ENCODE measurements around the gene KIF1A. TPM values are rescaled to one million over a fixed set of nuclear protein-coding genes. Genes with fewer than 3 reads are reported as not detected.

Gene KIF1A
- total and polyA plus RNA-seq, 2 of the 13 experiments (the other 11 are each of a cell fraction or from before 2014, with no cell fraction given) = 0.01 TPM; not detected in 1

DNA sequence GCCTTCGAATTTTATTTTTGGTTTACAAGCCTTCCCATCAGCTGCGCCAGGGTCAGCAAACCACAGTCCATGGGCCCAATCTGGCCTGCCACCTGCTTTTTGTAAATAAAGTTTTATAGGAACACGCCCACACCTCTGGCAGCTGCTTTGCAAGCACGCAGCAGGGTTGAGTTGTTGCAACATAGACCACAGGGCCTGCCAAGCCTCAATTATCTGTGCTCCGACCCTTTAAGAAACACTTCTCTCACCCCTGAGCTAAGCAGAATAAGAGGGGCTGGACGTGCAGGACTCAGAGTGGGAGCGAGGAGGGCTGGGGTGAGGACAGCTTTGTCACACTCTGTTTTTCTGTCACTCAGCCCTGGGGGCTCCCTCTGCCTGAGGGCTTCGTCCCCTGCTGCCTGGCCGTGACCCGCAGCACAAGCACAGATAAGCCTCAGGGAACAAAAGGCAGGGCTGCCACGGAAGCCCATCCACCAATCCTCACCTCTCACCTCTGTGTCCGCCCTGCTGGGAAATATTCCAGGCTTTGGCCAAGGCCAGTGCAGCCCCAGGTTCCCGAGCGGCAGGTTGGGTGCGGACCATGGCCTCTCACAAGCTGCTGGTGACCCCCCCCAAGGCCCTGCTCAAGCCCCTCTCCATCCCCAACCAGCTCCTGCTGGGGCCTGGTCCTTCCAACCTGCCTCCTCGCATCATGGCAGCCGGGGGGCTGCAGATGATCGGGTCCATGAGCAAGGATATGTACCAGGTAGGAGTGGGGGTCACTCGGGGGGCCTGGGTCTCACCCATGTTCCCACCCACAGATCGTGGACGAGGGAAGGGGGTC is 48.5 kb upstream of the KIF1A start, which contains the start of gene AGXT (continued):
- TF ChIP-seq, protein P1, sequence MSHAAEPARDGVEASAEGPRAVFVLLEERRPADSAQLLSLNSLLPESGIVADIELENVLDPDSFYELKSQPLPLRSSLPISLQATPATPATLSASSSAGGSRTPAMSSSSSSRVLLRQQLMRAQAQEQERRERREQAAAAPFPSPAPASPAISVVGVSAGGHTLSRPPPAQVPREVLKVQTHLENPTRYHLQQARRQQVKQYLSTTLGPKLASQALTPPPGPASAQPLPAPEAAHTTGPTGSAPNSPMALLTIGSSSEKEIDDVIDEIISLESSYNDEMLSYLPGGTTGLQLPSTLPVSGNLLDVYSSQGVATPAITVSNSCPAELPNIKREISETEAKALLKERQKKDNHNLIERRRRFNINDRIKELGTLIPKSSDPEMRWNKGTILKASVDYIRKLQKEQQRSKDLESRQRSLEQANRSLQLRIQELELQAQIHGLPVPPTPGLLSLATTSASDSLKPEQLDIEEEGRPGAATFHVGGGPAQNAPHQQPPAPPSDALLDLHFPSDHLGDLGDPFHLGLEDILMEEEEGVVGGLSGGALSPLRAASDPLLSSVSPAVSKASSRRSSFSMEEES (CRISPR knock-in tag; IDR thresholded peaks at IDR 0.05) = no peak; the same call in none of the 2 replicates
- TF ChIP-seq ARNT (IDR thresholded peaks at IDR 0.05) (no peak), KLF12 (CRISPR knock-in tag; IDR thresholded peaks at IDR 0.05; ENCODE audit: borderline replicate concordance) (no peak), ZNF569 (CRISPR knock-in tag; IDR thresholded peaks at IDR 0.05; ENCODE audit: borderline replicate concordance) (no peak), HINFP (CRISPR knock-in tag; IDR thresholded peaks at IDR 0.05; ENCODE audit: low read depth) (peak; percentile 92; the same call in 1 of the 2 replicates), PHF8 (CRISPR knock-in tag; IDR thresholded peaks at IDR 0.05) (peak; percentile 61), IRF9 (CRISPR knock-in tag; IDR thresholded peaks at IDR 0.05; ENCODE audit: borderline replicate concordance) (no peak), KDM6A (CRISPR knock-in tag; IDR thresholded peaks at IDR 0.05; ENCODE audit: low read depth) (0 out of 2 replicates have a peak, but pooled peaks have one; percentile 12), ZSCAN21 (CRISPR knock-in tag; IDR thresholded peaks at IDR 0.05; ENCODE audit: borderline replicate concordance) (peak; percentile 25; the same call in 1 of the 2 replicates), XRCC5 (optimal IDR thresholded peaks at IDR 0.05; ENCODE audit: low read length) (peak; percentile 59), ZNF768 (CRISPR knock-in tag; IDR thresholded peaks at IDR 0.05) (0 out of 2 replicates have a peak, but pooled peaks have one; percentile 33), ZNF281 (CRISPR knock-in tag; IDR thresholded peaks at IDR 0.05; ENCODE audit: borderline replicate concordance) (peak; percentile 38), ZNF530 (CRISPR knock-in tag; IDR thresholded peaks at IDR 0.05; ENCODE audit: low read depth) (no peak)
